ES-I3 (cell line): Measurements from ENCODE around the gene PGM2.

ENCODE experiments used
- H3K36me3 ChIP-seq: 2 replicates; pipeline ENCODE4 v1.6.1; 2013; ENCODE audit warnings: mild to moderate bottlenecking, low read length, control low read depth, moderate library complexity; ENCODE audit not compliant: insufficient read depth
- H3K4me1 ChIP-seq: 2 replicates; pipeline ENCODE4 v1.6.1; 2013; ENCODE audit warnings: mild to moderate bottlenecking, control low read depth, low read length; ENCODE audit not compliant: insufficient read depth
- H3K9ac ChIP-seq: 2 replicates; pipeline ENCODE4 v1.6.1; 2013; ENCODE audit warnings: low read depth, mild to moderate bottlenecking, low read length, moderate library complexity
- H3K9me3 ChIP-seq: 2 replicates; pipeline ENCODE4 v1.6.1; 2013; ENCODE audit warnings: mild to moderate bottlenecking, low read length, moderate library complexity; ENCODE audit not compliant: control insufficient read depth, insufficient read depth

The PGM2 gene

DNA sequence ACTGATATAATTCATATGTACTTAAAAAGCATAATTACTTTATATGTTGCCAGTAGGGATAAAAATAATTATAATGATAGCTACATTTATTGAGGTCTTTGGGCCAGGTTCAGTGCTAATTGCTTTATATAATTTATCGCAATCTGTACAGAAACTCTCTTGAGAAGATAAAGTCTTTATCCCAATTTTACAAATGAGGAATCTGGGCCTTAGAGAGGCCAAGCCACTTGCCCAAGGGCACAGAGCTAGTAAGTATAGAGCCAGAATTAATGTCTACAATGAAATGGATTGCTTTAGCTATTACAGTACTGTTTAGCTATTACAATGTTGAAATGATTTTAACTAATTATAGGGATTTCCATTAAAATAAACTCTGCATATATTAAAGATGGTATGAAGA lies 33.8 kb downstream of the PGM2 start:
- Histone ChIP-seq H3K9ac (no peak overlapping the region), H3K9me3 (no peaks in the 10 kb centered on the region), H3K4me1 (no peaks in the 10 kb centered on the region), H3K36me3 (no peaks in the 10 kb centered on the region; the same call in 1 of the 2 replicates)

DNA sequence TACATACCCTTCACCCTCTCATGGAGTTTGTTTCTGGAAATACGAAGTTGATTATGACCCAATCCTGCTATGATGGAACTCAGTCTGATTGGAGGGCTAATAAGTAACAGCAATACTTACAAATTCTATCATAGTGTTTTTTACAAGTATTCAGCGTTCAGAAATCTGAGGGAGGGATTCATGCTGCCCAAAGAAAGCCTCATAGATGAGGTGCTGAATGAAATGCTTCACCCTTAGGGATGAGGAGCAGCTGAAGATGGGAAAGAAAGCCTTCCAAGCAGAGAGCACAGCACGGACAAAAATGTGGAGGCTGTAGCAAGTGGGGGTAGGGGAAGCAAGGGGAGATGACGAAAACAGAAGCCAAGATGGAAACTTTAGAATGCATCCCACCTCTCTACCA lies 36.5 kb downstream of the PGM2 start:
- H3K4me1 ChIP-seq: no peaks in the 10 kb centered on the region
- no peaks in the 10 kb centered on the region; the same call in 1 of the 2 replicates for H3K36me3 ChIP-seq
- no peaks in the 10 kb centered on the region for H3K9me3 ChIP-seq
- no peak overlapping the region for H3K9ac ChIP-seq

DNA sequence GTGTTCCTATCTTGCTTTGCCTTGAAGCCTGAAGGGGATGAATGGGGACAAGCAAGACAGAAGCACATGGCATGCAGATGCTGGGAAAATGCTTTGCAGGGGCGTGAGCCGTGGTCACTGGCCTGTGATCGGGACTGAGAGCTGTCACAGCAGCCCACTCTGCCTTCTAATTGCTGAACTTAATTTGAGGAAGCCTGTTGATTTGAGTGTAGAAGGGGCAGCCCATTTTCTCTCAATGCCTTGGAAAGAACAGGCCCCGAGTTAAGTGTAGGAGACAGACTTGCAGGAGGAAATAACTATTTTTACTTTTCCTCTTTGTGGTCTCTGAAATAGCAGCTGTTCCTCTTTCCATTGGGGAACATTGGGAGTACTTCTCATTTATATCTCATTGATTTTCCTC lies 38.3 kb downstream of the PGM2 start:
- Histone ChIP-seq H3K4me1 (no peaks in the 10 kb centered on the region), H3K36me3 (no peaks in the 10 kb centered on the region; the same call in 1 of the 2 replicates), H3K9ac (no peak overlapping the region), H3K9me3 (no peaks in the 10 kb centered on the region)

DNA sequence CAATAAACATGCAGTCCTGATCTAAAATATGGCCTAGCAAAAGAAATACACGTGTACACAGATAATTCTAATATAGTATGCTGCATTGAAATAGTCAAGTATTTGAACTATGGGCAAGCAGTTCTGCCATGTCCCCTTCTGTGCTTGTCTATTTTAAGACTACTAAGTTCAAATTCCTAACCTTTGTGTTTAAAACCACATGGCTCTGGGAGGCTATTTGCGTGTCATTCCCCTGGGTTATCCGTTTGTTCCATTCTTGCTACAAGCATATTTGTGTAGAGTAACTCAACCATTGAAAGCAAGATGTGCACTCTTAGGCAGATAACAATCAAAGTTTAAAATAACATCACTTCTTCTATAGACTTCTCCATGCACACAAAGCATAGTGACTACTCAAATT lies 39.0 kb downstream of the PGM2 start:
- H3K4me1 ChIP-seq: no peaks in the 10 kb centered on the region
- H3K9ac ChIP-seq: no peak overlapping the region
- no peaks in the 10 kb centered on the region for H3K9me3 ChIP-seq
- no peaks in the 10 kb centered on the region; the same call in 1 of the 2 replicates for H3K36me3 ChIP-seq

DNA sequence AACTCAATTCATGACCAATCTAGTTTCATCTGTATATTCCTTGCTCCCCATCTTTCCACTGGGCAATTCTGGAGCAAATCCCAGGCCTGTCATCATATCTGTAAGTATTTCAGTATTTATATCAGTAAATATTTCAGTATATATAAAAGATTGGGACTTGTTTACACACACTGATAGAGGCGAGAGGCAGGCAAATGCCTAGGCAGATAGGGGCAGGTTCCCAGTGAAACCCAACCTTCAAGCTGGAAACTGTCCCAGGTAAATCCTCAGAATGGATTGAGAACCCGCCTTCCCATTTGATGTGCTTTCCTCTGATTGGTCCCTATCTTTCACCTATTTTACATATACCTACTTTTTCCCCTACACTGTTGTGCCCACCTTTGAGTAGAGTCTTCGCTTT lies 40.6 kb downstream of the PGM2 start:
- Histone ChIP-seq H3K4me1 (no peaks in the 10 kb centered on the region), H3K36me3 (no peaks in the 10 kb centered on the region), H3K9ac (no peak overlapping the region), H3K9me3 (no peaks in the 10 kb centered on the region)

DNA sequence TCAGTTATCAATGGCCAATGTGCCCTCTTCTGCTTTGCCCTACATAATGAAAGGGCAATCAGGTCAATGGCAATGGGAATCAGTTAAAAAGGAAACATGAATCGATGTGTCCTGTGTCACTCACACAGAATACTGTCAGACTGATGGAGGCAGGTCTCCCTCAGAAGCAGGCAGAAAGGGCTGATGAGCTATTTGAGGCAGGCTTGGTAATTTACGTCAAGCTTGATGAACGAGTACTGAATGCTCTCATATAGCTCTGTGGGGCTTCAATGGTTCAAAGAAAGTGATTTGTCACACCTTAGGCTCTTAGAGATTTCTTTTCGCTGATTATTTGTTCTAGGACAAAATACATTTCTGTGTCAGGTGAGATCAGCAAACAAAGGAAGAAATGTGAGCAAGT lies 41.8 kb downstream of the PGM2 start:
- H3K36me3 ChIP-seq: no peaks in the 10 kb centered on the region
- no peak overlapping the region for H3K9ac ChIP-seq
- H3K9me3 ChIP-seq: no peaks in the 10 kb centered on the region
- H3K4me1 ChIP-seq: no peaks in the 10 kb centered on the region

DNA sequence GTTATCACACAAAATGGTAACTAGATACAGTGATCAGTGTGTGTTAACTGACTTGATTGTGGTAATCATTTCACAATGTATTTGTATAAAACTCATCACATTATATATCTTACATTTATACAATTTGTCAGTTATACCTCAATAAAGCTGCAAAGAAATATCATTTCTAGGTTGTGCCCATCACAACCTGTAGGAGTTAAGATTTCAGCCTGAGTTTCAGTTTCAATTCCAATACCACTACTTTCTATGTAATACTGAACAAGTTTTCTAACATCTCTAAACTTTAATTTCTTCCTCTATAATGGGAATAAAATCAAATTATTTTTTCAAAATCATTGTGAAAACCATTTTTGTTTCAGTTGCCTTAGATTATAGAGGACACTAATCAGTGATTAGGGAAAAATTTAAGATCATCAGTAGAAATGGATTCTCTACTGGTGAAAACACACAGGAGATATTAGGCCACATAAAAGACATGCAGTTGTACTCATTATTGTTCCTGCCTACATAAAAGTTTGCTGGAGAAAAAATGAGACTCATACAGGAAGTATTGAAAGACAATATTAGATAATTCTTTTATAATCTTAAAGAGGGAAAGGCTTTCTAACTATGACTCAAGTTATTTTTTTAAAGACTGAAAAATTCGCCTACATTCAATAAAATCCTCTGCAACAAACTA lies 46.0 kb downstream of the PGM2 start:
- Histone ChIP-seq H3K9me3 (no peaks in the 10 kb centered on the region), H3K36me3 (no peaks in the 10 kb centered on the region), H3K9ac (no peak overlapping the region), H3K4me1 (no peaks in the 10 kb centered on the region)

DNA sequence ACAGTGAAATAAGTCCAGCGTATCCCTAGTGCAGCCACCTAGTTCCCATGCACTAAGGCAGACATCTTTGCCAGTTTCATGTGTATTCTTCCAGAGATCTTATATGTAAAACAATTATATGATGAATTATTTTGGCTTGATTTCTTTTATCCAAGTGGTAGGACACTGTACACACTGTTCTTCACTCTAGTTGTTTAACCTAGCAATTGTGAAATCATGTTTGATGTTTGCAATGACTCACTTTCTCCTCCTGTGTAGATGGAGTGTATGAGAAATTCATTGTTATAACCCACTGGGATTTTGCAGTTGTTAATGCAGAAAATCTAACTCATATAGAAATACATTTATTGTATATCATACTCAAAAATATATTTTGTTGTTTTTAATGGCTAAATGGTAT lies 46.9 kb downstream of the PGM2 start:
- Histone ChIP-seq H3K9me3 (no peaks in the 10 kb centered on the region), H3K4me1 (no peaks in the 10 kb centered on the region), H3K9ac (no peak overlapping the region), H3K36me3 (no peaks in the 10 kb centered on the region)

DNA sequence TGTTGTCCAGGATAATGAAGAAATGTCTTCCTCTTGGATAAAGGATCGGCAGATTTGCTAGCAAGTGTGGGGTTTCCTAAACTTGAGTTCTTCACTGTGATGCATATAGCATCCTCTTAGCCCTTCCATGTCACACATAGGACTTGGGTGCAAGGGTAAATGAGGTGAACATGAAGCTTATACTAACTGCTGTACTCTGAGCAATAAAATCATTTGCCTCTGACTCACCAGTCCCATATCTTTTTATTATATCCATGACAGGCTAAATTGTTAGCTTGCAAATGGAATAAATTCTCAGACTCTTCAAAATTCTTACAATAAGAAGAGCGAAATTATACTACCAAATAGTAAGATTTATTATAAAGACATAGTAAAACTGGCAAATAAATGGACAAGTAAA lies 49.7 kb downstream of the PGM2 start:
- Histone ChIP-seq H3K36me3 (no peaks in the 10 kb centered on the region), H3K9me3 (no peaks in the 10 kb centered on the region), H3K4me1 (no peaks in the 10 kb centered on the region), H3K9ac (no peak overlapping the region)

DNA sequence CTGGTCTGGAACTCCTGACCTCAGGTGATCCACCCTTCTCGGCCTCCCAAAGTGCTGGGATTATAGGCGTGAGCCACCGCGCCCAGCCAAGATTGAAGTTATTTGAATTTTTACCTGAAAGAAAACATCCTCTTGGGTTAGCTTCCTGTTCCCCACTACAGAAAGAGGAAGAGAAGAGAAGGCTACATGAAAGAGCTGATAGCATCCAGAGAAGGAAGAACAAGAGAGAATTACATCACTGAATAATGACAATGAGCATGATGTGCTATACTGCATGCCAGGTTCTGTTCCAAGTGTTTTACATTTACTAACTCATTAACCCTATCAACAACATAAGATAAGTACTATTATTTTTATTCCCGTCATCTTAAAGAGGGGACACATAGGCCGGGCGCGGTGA lies 52.9 kb downstream of the PGM2 start:
- Histone ChIP-seq H3K9me3 (no peaks in the 10 kb centered on the region), H3K9ac (no peak overlapping the region), H3K36me3 (no peaks in the 10 kb centered on the region), H3K4me1 (no peaks in the 10 kb centered on the region)

DNA sequence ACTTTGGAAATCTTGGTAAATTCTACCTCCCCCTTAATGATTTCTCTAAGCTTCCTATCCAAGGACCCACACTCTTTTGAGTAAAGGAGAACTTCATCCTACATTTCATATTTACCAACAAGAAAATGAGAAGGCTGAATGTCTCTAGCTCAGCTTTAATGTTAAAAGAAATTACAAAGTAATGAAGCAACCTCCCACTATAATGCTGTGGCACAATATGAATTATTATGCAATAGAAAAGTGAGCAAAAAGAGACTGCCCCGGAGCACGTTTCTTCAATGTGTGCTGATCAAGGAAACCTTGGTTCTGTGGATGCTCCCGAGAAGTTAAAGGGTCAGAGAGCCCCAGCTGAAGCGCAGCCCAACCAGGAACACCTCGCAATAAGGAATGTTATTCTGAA lies 55.3 kb downstream of the PGM2 start:
- Histone ChIP-seq H3K9me3 (no peaks in the 10 kb centered on the region), H3K36me3 (no peaks in the 10 kb centered on the region), H3K9ac (no peak overlapping the region), H3K4me1 (no peaks in the 10 kb centered on the region)

DNA sequence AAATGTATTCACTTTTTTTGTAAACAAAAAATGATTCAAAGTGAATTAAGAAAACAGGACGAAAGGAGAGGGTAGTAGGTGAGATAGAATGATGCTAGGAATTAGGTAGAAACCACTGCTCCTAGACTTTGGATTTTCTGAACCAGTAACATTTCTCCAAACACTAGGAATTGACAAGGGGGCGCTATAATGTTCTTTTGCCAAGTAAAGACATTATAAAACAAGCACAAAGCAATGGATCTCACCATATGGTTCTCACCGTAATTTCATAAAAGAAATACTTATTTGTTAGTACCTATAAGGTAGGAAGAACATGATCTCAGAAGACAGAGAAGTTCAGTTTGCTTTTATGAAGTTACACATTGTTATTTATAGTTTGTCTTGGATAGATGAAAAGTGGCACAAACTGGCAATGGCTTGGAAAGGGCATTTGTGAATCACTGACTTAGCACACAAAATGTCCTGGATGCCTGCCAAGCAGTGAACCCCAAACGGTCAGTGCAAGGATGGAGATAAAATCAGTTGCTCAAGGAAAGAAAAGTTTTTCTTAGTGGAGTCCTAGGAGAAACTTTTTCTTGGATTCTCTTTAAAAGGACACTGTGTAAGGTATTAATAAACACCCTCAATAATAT lies 56.3 kb downstream of the PGM2 start:
- no peaks in the 10 kb centered on the region for H3K9me3 ChIP-seq
- H3K4me1 ChIP-seq: no peaks in the 10 kb centered on the region
- H3K9ac ChIP-seq: no peak overlapping the region
- H3K36me3 ChIP-seq: no peaks in the 10 kb centered on the region

DNA sequence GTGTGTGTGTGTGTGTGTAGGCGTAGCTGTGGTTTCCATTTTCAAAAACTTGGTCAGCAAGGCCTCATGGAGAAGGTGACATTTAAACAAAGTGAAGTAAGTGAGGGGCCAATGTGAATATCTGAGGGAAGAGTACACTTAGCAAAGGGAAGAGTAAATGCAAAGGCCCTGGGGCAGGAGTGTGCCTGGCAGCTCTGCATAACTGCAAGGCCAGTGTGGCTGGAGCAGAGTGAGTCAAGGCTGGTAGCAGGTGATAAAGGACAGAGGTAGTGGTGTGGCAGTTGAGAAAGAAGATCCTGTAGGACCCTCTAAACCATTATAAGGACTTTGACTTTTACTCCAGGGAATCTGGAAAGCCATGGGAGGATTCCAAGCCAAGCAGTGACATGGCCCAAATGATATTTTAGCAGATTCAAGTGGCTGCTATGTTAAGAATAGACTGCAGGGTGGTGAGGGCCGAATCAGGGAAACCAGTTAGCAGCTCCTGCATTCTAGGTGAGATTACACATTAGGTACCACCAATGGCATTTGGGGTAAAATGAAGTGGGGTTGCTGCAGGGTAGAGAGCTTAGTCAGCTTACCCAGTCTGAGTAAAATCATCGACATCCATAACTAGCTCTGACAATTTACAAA lies 58.5 kb downstream of the PGM2 start:
- H3K9ac ChIP-seq: no peak overlapping the region
- no peaks in the 10 kb centered on the region for H3K36me3 ChIP-seq

DNA sequence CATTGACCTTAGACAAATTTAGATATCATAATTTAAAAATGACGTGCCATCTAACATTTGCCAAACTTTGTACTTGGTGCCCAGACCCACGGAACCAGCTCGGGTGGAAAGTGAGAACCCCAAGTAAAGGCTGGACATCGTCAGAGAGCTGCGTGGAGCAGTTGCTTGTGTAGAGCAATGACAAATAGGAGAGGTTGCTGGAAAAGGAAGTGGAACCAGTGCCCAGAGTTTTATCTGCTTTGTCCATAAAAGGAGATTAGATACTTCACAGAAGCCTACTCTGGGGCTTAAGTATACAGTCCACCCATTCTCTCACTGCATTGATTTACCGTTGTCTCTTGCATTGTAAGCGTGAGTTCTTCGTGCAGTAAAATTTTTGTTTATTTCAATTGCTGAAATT lies 59.0 kb downstream of the PGM2 start:
- Histone ChIP-seq H3K36me3 (no peaks in the 10 kb centered on the region), H3K9ac (no peak overlapping the region), H3K4me1 (no peaks in the 10 kb centered on the region), H3K9me3 (no peaks in the 10 kb centered on the region)

More for the DNA sequence above, 58.5 kb downstream of the PGM2 start:
- Histone ChIP-seq H3K4me1 (no peaks in the 10 kb centered on the region), H3K9me3 (no peaks in the 10 kb centered on the region)
